ENCODE measurements around the gene ITM2C. TPM values are rescaled to one million over a fixed set of nuclear protein-coding genes. Genes with fewer than 3 reads are reported as not detected.

The ITM2C gene
- polyA plus RNA-seq, 3 donors = 1.4 to 3.2 (median 2.9) TPM

DNA sequence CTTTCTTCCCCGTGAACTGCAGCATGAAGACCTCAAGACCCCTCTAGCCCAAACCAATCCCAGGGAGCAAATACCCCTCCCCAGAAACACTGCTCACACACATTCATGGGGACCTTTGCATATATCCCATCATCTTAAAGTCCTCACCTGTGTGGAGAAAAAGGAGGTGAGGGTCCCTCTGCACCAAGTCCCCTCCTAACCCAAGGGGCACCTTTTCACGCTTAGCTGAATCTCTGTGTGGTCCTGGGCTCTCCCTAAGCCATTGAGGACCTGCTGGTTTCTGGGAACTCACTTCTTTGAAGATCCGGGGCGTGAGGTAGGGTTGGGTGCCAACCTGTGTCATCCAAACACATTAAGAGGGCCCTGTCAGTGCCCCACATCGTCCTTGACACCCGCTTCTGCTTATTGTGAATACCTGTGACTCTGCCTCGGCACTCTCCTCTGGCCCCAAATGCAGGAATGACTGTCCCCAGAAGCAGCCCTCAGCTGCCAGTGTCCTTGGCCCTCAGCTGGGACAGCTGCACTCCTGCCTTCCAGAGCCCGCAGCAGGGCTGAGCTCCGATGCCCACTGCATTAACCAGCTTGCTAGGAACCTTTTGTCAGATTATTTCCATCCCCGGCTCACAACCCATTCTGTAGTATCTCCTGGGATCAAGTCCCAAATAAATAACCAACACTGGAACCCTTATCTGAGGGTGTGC, 41.3 kb upstream of the ITM2C start:
- Histone ChIP-seq H3K79me2 (ENCODE audit: insufficient read depth, low read length) (no peaks in the 10 kb centered on the region), H3K4me1 (ENCODE audit: control insufficient read depth in 1 of 2, insufficient read depth in 2 of 2, low read length in 2 of 2) (peaks cover 7 to 14% of the 10 kb centered on the region in 2 donors), H2AFZ (ENCODE audit: insufficient read depth, low read depth, low read length, poor library complexity, severe bottlenecking) (no peak overlapping the region), H3K9me3 (replicated peaks in 1 of 2; ENCODE audit: control insufficient read depth in 1 of 2, insufficient read depth in 1 of 2, low read length in 2 of 2) (no peaks in the 10 kb centered on the region), H4K20me1 (ENCODE audit: insufficient read depth, low read length) (peaks cover 52% of the 10 kb centered on the region), H3K27me3 (ENCODE audit: control insufficient read depth in 2 of 2, insufficient read depth in 2 of 2, low read length in 2 of 2) (peaks cover 0 to 15% of the 10 kb centered on the region in 2 donors), H3K36me3 (replicated peaks in 1 of 2; ENCODE audit: control insufficient read depth in 1 of 2, insufficient read depth in 2 of 2, low read length in 2 of 2) (peaks cover 25 to 39% of the 10 kb centered on the region in 2 donors), H3K4me2 (replicated peaks; ENCODE audit: extremely low read depth, low read length, poor library complexity, severe bottlenecking) (no peak overlapping the region), H3K27ac (ENCODE audit: low read depth in 1 of 2, low read length in 2 of 2) (no peak overlapping the region), H3K9ac (ENCODE audit: insufficient read depth, low read length, poor library complexity, severe bottlenecking) (no peak overlapping the region), H3K4me3 (replicated peaks in 1 of 3; ENCODE audit: low read depth in 2 of 3, low read length in 3 of 3) (no peak overlapping the region)
- peaks cover 34 to 35% of the 10 kb centered on the region in 2 donors for H3K36me3 Mint-ChIP-seq
- peaks cover 0 to 5% (median 0%) of the 10 kb centered on the region in 7 donors for H3K9me3 Mint-ChIP-seq
- peaks cover 16 to 26% (median 25%) of the 10 kb centered on the region in 3 donors for H3K27me3 Mint-ChIP-seq (ENCODE audit: low read depth in 3 of 3)
- H3K4me1 Mint-ChIP-seq = peaks cover 14% of the 10 kb centered on the region
- TF ChIP-seq, protein P1, sequence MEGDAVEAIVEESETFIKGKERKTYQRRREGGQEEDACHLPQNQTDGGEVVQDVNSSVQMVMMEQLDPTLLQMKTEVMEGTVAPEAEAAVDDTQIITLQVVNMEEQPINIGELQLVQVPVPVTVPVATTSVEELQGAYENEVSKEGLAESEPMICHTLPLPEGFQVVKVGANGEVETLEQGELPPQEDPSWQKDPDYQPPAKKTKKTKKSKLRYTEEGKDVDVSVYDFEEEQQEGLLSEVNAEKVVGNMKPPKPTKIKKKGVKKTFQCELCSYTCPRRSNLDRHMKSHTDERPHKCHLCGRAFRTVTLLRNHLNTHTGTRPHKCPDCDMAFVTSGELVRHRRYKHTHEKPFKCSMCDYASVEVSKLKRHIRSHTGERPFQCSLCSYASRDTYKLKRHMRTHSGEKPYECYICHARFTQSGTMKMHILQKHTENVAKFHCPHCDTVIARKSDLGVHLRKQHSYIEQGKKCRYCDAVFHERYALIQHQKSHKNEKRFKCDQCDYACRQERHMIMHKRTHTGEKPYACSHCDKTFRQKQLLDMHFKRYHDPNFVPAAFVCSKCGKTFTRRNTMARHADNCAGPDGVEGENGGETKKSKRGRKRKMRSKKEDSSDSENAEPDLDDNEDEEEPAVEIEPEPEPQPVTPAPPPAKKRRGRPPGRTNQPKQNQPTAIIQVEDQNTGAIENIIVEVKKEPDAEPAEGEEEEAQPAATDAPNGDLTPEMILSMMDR (IDR thresholded peaks at IDR 0.05) = no peak
- intact Hi-C loops (cut with micrococcal nuclease) = loop anchor here in 1 of 2 donors (5.0 kb wide), 1 partner anchor 169 kb away; no protein-coding TSS in a partner anchor
- peak overlapping the region in 4 of 7 donors; percentile 16 to 79 (median 52) for H3K27ac Mint-ChIP-seq
- 90% methylated on average over 8 of the region's 10 CpGs for WGBS (ENCODE audit: insufficient coverage)
- DNase-seq = no peak
- no peak overlapping the region for H3K4me3 Mint-ChIP-seq

DNA sequence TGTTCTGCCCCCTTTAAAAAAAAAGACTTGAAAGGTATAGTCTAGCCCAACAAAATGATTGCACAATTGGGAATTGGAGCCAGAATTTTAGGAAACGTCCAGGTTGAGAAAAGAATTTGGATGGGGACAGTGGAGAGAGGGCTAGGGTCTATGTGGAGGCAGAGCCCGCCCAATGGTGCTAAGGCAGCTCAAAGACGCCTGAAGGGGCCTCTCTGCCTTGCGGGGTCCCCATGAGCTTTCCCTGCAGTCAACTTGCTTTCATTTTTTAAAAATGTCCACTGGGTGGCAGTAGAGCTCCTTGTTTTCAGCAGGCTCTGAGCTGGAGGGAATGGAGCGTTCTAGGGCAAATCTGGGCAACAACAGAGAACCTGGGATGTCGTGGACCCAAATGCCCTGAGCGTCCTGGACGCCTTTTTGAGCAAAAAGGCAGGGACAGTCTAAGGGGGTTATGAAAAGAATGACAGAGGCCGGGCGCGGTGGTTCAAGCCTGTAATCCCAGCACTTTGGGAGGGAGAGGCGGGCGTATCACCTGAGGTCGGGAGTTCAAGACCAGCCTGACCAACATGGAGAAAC, 40.2 kb upstream of the ITM2C start:
- H3K9me3 ChIP-seq (replicated peaks in 1 of 2; ENCODE audit: control insufficient read depth in 1 of 2, insufficient read depth in 1 of 2, low read length in 2 of 2) = no peaks in the 10 kb centered on the region
- peaks cover 0 to 9% (median 3%) of the 10 kb centered on the region in 7 donors for H3K9me3 Mint-ChIP-seq
- peaks cover 18% of the 10 kb centered on the region for H3K4me1 Mint-ChIP-seq
- H3K4me2 ChIP-seq (replicated peaks; ENCODE audit: extremely low read depth, low read length, poor library complexity, severe bottlenecking) = peak overlapping the region; percentile 73
- DNase-seq = peak; percentile 54 to 65 (median 60)
- H3K9ac ChIP-seq (ENCODE audit: insufficient read depth, low read length, poor library complexity, severe bottlenecking) = no peak overlapping the region
- peaks cover 41% of the 10 kb centered on the region for H4K20me1 ChIP-seq (ENCODE audit: insufficient read depth, low read length)
- intact Hi-C loops (cut with micrococcal nuclease) = loop anchor here (2.0 to 5.0 kb wide), 2 partner anchors 162 to 168 kb away; no protein-coding TSS in a partner anchor
- H3K27ac Mint-ChIP-seq = peak overlapping the region in 1 of 7 donors; percentile 50
- H2AFZ ChIP-seq (ENCODE audit: insufficient read depth, low read depth, low read length, poor library complexity, severe bottlenecking) = no peak overlapping the region
- H3K79me2 ChIP-seq (ENCODE audit: insufficient read depth, low read length) = no peaks in the 10 kb centered on the region
- peak overlapping the region; percentile 61 to 82 for H3K4me3 Mint-ChIP-seq
- H3K36me3 ChIP-seq (replicated peaks in 1 of 2; ENCODE audit: control insufficient read depth in 1 of 2, insufficient read depth in 2 of 2, low read length in 2 of 2) = peaks cover 14 to 28% of the 10 kb centered on the region in 2 donors
- TF ChIP-seq, protein P1 (IDR thresholded peaks at IDR 0.05) = peak; percentile 76
- 6% methylated on average over 11 of the region's 14 CpGs for WGBS (ENCODE audit: insufficient coverage)
- peak overlapping the region in 1 of 3 experiments; percentile 63 for H3K4me3 ChIP-seq (replicated peaks in 1 of 3; ENCODE audit: low read depth in 2 of 3, low read length in 3 of 3)
- peaks cover 18 to 35% (median 25%) of the 10 kb centered on the region in 3 donors for H3K27me3 Mint-ChIP-seq (ENCODE audit: low read depth in 3 of 3)
- H3K4me1 ChIP-seq (ENCODE audit: control insufficient read depth in 1 of 2, insufficient read depth in 2 of 2, low read length in 2 of 2) = peaks cover 7 to 18% of the 10 kb centered on the region in 2 donors
- peaks cover 0 to 21% of the 10 kb centered on the region in 2 donors for H3K27me3 ChIP-seq (ENCODE audit: control insufficient read depth in 2 of 2, insufficient read depth in 2 of 2, low read length in 2 of 2)
- H3K27ac ChIP-seq (ENCODE audit: low read depth in 1 of 2, low read length in 2 of 2) = no peak overlapping the region
- H3K36me3 Mint-ChIP-seq = peaks cover 23 to 24% of the 10 kb centered on the region in 2 donors

All from CD14-positive monocyte (primary cell).